ENCODE data around the gene ADAMTS17. TPM values are rescaled to one million over a fixed set of nuclear protein-coding genes. Genes with fewer than 3 reads are reported as not detected.

ADAMTS17 gene
- total RNA-seq, 1 experiment from 2014 or later, result 1.5 TPM

DNA sequence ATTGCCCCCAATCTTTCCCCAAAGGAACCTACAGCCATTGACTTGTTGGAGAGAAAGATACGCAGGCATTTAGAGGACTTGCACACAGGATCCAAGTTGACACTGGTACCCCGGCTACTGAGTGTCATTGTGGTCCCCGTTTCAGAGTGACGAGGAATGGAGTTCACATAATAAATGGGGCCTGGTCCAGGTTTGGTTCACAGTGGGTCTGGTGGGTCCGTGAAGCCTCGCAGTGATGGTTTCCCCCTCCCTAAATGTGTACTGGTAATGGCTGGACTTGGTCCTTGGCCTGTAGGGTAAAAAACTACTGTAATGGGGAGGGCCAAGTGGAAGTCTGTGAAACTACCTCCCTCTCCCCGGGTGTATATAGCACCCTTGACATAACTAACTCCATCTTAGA, 376.4 kb downstream of the ADAMTS17 start:
- Histone ChIP-seq H3K9me3 (no peaks in the 10 kb centered on the region), H3K4me3 (ENCODE audit: low read depth, low read length) (no peak overlapping the region), H3K4me1 (no peaks in the 10 kb centered on the region), H3K27me3 (replicated peaks; ENCODE audit: control insufficient read depth, insufficient read depth, low read length) (no peaks in the 10 kb centered on the region), H3K36me3 (ENCODE audit: control insufficient read depth, insufficient read depth, low read length) (no peaks in the 10 kb centered on the region)
- Mint-ChIP-seq H3K27ac (ENCODE audit: unreplicated experiment) (no peak overlapping the region), H3K9me3 (ENCODE audit: unreplicated experiment) (no peaks in the 10 kb centered on the region), H3K36me3 (ENCODE audit: insufficient read depth, unreplicated experiment) (no peaks in the 10 kb centered on the region), H3K4me3 (ENCODE audit: unreplicated experiment) (no peak overlapping the region), H3K4me1 (ENCODE audit: low read depth, unreplicated experiment) (no peaks in the 10 kb centered on the region), H3K27me3 (ENCODE audit: insufficient read depth, unreplicated experiment) (no peaks in the 10 kb centered on the region)
- BruUV-seq (replicated peaks), result no TSS peak
- intact Hi-C loops (cut with micrococcal nuclease; ENCODE audit: unreplicated experiment), result no loop called here
- no peak for DNase-seq
- TF ChIP-seq, protein P1, sequence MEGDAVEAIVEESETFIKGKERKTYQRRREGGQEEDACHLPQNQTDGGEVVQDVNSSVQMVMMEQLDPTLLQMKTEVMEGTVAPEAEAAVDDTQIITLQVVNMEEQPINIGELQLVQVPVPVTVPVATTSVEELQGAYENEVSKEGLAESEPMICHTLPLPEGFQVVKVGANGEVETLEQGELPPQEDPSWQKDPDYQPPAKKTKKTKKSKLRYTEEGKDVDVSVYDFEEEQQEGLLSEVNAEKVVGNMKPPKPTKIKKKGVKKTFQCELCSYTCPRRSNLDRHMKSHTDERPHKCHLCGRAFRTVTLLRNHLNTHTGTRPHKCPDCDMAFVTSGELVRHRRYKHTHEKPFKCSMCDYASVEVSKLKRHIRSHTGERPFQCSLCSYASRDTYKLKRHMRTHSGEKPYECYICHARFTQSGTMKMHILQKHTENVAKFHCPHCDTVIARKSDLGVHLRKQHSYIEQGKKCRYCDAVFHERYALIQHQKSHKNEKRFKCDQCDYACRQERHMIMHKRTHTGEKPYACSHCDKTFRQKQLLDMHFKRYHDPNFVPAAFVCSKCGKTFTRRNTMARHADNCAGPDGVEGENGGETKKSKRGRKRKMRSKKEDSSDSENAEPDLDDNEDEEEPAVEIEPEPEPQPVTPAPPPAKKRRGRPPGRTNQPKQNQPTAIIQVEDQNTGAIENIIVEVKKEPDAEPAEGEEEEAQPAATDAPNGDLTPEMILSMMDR (IDR thresholded peaks at IDR 0.05; ENCODE audit: insufficient read depth in 1 of 2, low read depth in 1 of 2, low read length in 1 of 2, severe bottlenecking in 1 of 2, unreplicated experiment in 1 of 2), result no peak
- ChIA-PET POLR2A (no interaction called here), CTCF (no interaction called here)

DNA sequence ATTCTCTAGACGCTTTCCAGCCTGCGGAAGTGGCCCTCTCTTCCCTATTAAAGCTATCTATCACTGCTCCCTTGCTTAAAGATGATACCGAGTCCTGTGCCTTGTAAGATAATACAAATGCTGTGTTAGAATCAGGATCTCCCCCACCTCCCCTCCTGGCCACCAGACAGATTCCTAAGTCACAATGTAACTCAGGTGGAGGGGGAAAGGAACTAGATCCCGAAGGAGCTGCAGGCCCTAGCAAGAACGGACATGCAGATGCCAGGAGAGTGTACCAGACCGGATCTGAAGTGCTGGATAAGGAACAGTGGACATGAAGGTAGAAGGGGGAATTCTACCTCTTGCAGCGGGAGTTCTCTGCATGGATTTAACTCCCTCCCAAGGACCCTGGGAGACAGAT, 377.8 kb downstream of the ADAMTS17 start:
- H3K4me1 Mint-ChIP-seq (ENCODE audit: low read depth, unreplicated experiment), result no peaks in the 10 kb centered on the region
- no peak for DNase-seq
- H3K27me3 Mint-ChIP-seq (ENCODE audit: insufficient read depth, unreplicated experiment), result no peaks in the 10 kb centered on the region
- Histone ChIP-seq H3K9me3 (no peaks in the 10 kb centered on the region), H3K4me3 (ENCODE audit: low read depth, low read length) (no peak overlapping the region), H3K27me3 (replicated peaks; ENCODE audit: control insufficient read depth, insufficient read depth, low read length) (no peaks in the 10 kb centered on the region), H3K4me1 (no peaks in the 10 kb centered on the region), H3K36me3 (ENCODE audit: control insufficient read depth, insufficient read depth, low read length) (no peaks in the 10 kb centered on the region)
- H3K36me3 Mint-ChIP-seq (ENCODE audit: insufficient read depth, unreplicated experiment), result no peaks in the 10 kb centered on the region
- no peak overlapping the region for H3K27ac Mint-ChIP-seq (ENCODE audit: unreplicated experiment)
- no peak overlapping the region for H3K4me3 Mint-ChIP-seq (ENCODE audit: unreplicated experiment)
- ChIA-PET CTCF (no interaction called here), POLR2A (no interaction called here)
- TF ChIP-seq, protein P1 (IDR thresholded peaks at IDR 0.05; ENCODE audit: insufficient read depth in 1 of 2, low read depth in 1 of 2, low read length in 1 of 2, severe bottlenecking in 1 of 2, unreplicated experiment in 1 of 2), result no peak
- intact Hi-C loops (cut with micrococcal nuclease; ENCODE audit: unreplicated experiment), result no loop called here
- no TSS peak for BruUV-seq (replicated peaks)
- H3K9me3 Mint-ChIP-seq (ENCODE audit: unreplicated experiment), result no peaks in the 10 kb centered on the region

DNA sequence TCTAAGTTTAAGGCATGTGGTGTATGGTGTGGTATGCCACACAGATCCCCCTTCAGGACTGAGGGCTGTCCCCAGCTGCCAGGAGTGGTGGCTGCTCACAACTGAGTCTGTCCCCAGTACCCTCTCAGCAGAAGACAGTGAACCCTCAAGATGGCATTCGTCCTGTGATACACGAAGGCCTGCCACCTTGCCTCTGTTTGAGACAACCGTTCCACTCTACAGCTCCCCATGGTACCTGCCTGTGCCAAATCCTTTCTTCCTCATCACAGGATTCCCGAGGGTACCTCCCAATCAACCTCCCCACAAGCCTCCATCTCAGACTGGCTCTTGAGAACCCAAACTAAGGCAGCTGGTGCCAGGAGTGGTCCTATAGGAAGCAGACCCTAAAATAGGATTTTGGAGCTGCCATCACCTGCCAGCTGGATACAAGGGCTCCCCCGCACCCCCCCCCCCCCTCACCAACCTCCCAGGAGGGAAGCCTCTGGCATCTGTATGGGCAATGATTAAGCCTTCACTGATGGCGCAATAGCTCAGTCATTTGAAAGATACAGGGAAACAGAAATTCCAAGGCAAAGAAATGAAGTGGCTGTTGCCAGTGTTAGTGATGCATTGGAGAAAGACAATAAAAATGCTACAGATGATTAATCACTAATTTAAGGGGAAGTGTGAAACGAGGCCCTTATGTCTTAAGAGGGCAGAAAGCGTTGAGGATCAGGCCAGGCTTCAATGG, 378.5 kb downstream of the ADAMTS17 start:
- no peak overlapping the region for H3K4me3 ChIP-seq (ENCODE audit: low read depth, low read length)
- Mint-ChIP-seq H3K27me3 (ENCODE audit: insufficient read depth, unreplicated experiment) (no peaks in the 10 kb centered on the region), H3K27ac (ENCODE audit: unreplicated experiment) (no peak overlapping the region), H3K9me3 (ENCODE audit: unreplicated experiment) (no peaks in the 10 kb centered on the region), H3K36me3 (ENCODE audit: insufficient read depth, unreplicated experiment) (no peaks in the 10 kb centered on the region), H3K4me3 (ENCODE audit: unreplicated experiment) (no peak overlapping the region), H3K4me1 (ENCODE audit: low read depth, unreplicated experiment) (no peaks in the 10 kb centered on the region)
- DNase-seq, result no peak
- intact Hi-C loops (cut with micrococcal nuclease; ENCODE audit: unreplicated experiment), result no loop called here
- H3K4me1 ChIP-seq, result no peaks in the 10 kb centered on the region
- POLR2A ChIA-PET, result no interaction called here
- CTCF ChIA-PET, result no interaction called here
- H3K27me3 ChIP-seq (replicated peaks; ENCODE audit: control insufficient read depth, insufficient read depth, low read length), result no peaks in the 10 kb centered on the region
- BruUV-seq (replicated peaks), result no TSS peak
- TF ChIP-seq, protein P1 (IDR thresholded peaks at IDR 0.05; ENCODE audit: insufficient read depth in 1 of 2, low read depth in 1 of 2, low read length in 1 of 2, severe bottlenecking in 1 of 2, unreplicated experiment in 1 of 2), result no peak
- no peaks in the 10 kb centered on the region for H3K36me3 ChIP-seq (ENCODE audit: control insufficient read depth, insufficient read depth, low read length)
- no peaks in the 10 kb centered on the region for H3K9me3 ChIP-seq
